Measurements from ENCODE around the gene ABTB2. TPM values are rescaled to one million over a fixed set of nuclear protein-coding genes. Genes with fewer than 3 reads are reported as not detected.

Gene ABTB2
- total RNA-seq, 1 experiment from 2014 or later = 46.3 TPM

DNA sequence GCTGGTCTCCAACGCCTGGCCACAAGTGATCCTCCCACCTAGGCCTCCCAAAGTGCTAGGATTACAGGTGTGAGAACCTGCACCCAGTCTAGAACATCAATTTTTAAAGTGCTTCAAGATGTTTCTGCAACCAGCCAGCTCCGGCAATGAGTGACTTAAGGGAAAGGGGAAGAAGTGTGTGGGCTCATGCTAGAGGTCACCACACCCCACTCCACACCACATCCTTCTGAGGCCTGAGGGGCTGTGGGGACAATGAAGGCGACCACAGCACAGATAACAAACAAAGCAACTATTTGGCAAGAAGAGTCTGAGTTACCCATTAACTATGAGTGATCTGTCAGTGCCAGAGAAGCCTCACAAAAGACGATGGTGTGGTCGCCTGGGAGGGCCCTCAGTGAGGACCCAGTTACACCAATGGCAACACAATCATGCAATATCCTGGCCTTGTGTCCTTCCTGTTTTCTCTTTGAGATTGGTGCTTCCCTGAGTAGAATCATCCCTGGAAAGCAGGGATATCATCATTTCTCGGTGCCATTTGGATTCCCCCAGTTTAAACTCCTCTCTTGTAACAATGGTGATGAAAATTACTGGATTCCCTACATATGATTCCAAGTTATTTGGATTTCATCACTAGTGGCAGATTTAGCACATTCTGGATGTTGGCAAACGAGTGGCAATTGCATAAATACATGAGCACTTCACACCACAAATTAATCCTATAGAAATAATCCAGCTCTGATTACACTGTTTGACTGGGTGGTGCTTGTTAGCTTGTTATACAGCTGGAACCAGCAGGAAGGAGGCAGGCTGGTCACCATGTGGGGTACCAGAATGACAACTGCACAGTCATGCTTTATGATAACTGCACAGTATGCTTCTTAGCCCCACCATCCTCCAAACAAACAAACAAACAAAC, 18.4 kb downstream of the ABTB2 start:
- POLR2A ChIA-PET (ENCODE audit: low non-redundant PET) = interaction anchor here (0.6 kb wide), 1 partner anchor 89 kb away, joined by 3 read pairs; no protein-coding TSS in a partner anchor
- DNase-seq (ENCODE audit: low spot score) = peak; percentile 83
- TF ChIP-seq, protein P1, sequence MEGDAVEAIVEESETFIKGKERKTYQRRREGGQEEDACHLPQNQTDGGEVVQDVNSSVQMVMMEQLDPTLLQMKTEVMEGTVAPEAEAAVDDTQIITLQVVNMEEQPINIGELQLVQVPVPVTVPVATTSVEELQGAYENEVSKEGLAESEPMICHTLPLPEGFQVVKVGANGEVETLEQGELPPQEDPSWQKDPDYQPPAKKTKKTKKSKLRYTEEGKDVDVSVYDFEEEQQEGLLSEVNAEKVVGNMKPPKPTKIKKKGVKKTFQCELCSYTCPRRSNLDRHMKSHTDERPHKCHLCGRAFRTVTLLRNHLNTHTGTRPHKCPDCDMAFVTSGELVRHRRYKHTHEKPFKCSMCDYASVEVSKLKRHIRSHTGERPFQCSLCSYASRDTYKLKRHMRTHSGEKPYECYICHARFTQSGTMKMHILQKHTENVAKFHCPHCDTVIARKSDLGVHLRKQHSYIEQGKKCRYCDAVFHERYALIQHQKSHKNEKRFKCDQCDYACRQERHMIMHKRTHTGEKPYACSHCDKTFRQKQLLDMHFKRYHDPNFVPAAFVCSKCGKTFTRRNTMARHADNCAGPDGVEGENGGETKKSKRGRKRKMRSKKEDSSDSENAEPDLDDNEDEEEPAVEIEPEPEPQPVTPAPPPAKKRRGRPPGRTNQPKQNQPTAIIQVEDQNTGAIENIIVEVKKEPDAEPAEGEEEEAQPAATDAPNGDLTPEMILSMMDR (conservative IDR thresholded peaks at IDR 0.05; ENCODE audit: low read depth, low read length) = no peak
- no peak for TF ChIP-seq EZH2 (IDR thresholded peaks at IDR 0.05; ENCODE audit: borderline replicate concordance, low read depth, low read length, poor library complexity, severe bottlenecking)
- CTCF ChIA-PET = interaction anchor here (0.7 kb wide), 1 partner anchor 1918 kb away, joined by 5 read pairs; no protein-coding TSS in a partner anchor
- no TSS peak for BruUV-seq (replicated peaks)
- Histone ChIP-seq H3K27ac (ENCODE audit: low read depth, low read length, poor library complexity, severe bottlenecking) (no peak overlapping the region), H3K9me3 (ENCODE audit: low read depth, low read length, poor library complexity, severe bottlenecking) (no peaks in the 10 kb centered on the region), H3K4me3 (ENCODE audit: low read depth, low read length, poor library complexity, severe bottlenecking) (no peak overlapping the region), H3K36me3 (ENCODE audit: insufficient read depth, low read length, poor library complexity, severe bottlenecking) (no peaks in the 10 kb centered on the region), H3K4me1 (ENCODE audit: insufficient read depth, low read length, poor library complexity, severe bottlenecking) (peaks cover 30% of the 10 kb centered on the region), H3K27me3 (replicated peaks; ENCODE audit: insufficient read depth, low read depth, low read length, poor library complexity) (no peaks in the 10 kb centered on the region)
- intact Hi-C loops (cut with micrococcal nuclease; ENCODE audit: unreplicated experiment) = no loop called here

DNA sequence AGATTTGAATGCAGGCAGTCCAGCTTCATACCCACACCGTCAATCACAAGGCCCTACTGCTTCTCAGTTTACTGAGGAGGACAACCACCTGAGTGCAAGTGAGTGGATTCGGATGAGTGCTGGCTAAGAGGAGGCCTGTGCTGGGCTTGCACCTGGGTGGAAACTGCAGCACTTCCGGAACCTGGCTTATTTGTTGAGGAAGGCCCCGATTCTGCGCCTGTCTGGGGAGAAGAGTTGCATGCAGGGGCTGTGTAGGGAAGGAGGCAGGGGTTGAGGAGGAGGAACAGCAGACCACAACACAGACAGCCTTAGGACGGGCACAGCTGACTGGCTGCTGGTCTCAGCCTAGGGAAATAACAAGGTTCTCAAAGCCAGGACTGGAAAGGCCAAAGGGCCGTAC, 20.8 kb downstream of the ABTB2 start:
- no TSS peak for BruUV-seq (replicated peaks)
- CTCF ChIA-PET = no interaction called here

DNA sequence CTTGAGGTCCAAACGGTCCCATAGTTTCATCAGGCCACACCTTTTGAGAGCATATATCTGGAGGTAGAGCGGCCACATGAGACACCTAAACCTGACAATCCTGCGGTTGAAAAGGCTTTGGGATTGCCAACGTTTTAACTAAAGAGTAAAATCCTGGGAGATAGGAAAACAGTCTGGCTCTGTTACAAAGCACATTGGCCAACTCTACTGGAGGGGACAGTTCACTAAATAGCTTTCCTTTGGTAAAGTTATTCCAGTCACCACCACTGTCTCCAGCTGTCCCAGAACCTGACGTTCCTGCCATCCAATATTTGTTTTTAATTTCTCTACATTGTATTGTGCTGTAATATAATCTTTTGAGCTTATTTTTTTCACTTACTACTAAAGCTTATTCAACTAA, 22.0 kb downstream of the ABTB2 start:
- no peak overlapping the region for H3K4me3 ChIP-seq (ENCODE audit: low read depth, low read length, poor library complexity, severe bottlenecking)
- H3K27ac ChIP-seq (ENCODE audit: low read depth, low read length, poor library complexity, severe bottlenecking) = no peak overlapping the region
- no TSS peak for BruUV-seq (replicated peaks)
- TF ChIP-seq, protein P1 (conservative IDR thresholded peaks at IDR 0.05; ENCODE audit: low read depth, low read length) = no peak
- no peak for TF ChIP-seq EZH2 (IDR thresholded peaks at IDR 0.05; ENCODE audit: borderline replicate concordance, low read depth, low read length, poor library complexity, severe bottlenecking)
- ChIA-PET CTCF (no interaction called here), POLR2A (ENCODE audit: low non-redundant PET) (no interaction called here)
- DNase-seq (ENCODE audit: low spot score) = no peak
- intact Hi-C loops (cut with micrococcal nuclease; ENCODE audit: unreplicated experiment) = no loop called here
- H3K4me1 ChIP-seq (ENCODE audit: insufficient read depth, low read length, poor library complexity, severe bottlenecking) = peaks cover 28% of the 10 kb centered on the region
- H3K36me3 ChIP-seq (ENCODE audit: insufficient read depth, low read length, poor library complexity, severe bottlenecking) = no peaks in the 10 kb centered on the region
- H3K9me3 ChIP-seq (ENCODE audit: low read depth, low read length, poor library complexity, severe bottlenecking) = no peaks in the 10 kb centered on the region
- no peaks in the 10 kb centered on the region for H3K27me3 ChIP-seq (replicated peaks; ENCODE audit: insufficient read depth, low read depth, low read length, poor library complexity)

More for the DNA sequence above, 20.8 kb downstream of the ABTB2 start:
- Histone ChIP-seq H3K9me3 (ENCODE audit: low read depth, low read length, poor library complexity, severe bottlenecking) (no peaks in the 10 kb centered on the region), H3K27ac (ENCODE audit: low read depth, low read length, poor library complexity, severe bottlenecking) (no peak overlapping the region), H3K4me1 (ENCODE audit: insufficient read depth, low read length, poor library complexity, severe bottlenecking) (peaks cover 19% of the 10 kb centered on the region), H3K4me3 (ENCODE audit: low read depth, low read length, poor library complexity, severe bottlenecking) (no peak overlapping the region), H3K27me3 (replicated peaks; ENCODE audit: insufficient read depth, low read depth, low read length, poor library complexity) (no peaks in the 10 kb centered on the region), H3K36me3 (ENCODE audit: insufficient read depth, low read length, poor library complexity, severe bottlenecking) (no peaks in the 10 kb centered on the region)
- TF ChIP-seq, protein P1 (conservative IDR thresholded peaks at IDR 0.05; ENCODE audit: low read depth, low read length) = no peak
- no peak for TF ChIP-seq EZH2 (IDR thresholded peaks at IDR 0.05; ENCODE audit: borderline replicate concordance, low read depth, low read length, poor library complexity, severe bottlenecking)
- POLR2A ChIA-PET (ENCODE audit: low non-redundant PET) = no interaction called here
- no peak for DNase-seq (ENCODE audit: low spot score)
- intact Hi-C loops (cut with micrococcal nuclease; ENCODE audit: unreplicated experiment) = no loop called here

All from A673 (cell line).